DOHH2 (cell line): Measurements from ENCODE around the gene HDLBP.

Source experiments
- CTCF ChIP-seq: fragments of 200-600 bp; sonication (generic); IDR thresholded peaks from one replicate; pipeline ENCODE4 v1.5.1; 2014; ENCODE audit warnings: antibody characterized with exemption, mild to moderate bottlenecking, low read depth, low read length; ENCODE audit not compliant: poor library complexity, severe bottlenecking
- EZH2phosphoT487 ChIP-seq: fragments of 200-600 bp; sonication (generic); IDR thresholded peaks from 2 replicates; pipeline ENCODE4 v1.6.1; 2017; ENCODE audit warnings: borderline replicate concordance, mild to moderate bottlenecking, antibody characterized with exemption, low read length, moderate library complexity, mixed read lengths

GRCh38 chr2:241218131-241219029 is 97.1 kb downstream of the HDLBP start:
- TF ChIP-seq CTCF: peak; percentile 58
- TF ChIP-seq EZH2phosphoT487: no peak
